Psoas muscle (tissue), 8 donors: ENCODE results near the gene DBH. TPM values are rescaled to one million over a fixed set of nuclear protein-coding genes. Genes with fewer than 3 reads are reported as not detected.

Experiments
- ATAC-seq, 4 donors: fragments of 200-7000 bp; cut with Tn5 transposase; one replicate each; pipeline ENCODE4 v1.9.1; 2020; ENCODE audit warnings: moderate library complexity in 3 of 4, mild to moderate bottlenecking in 2 of 4
- DNase-seq, 2 donors: peaks; one replicate each; pipeline ENCODE4 v3.0.0-alpha.2; 2020
- H3K27ac ChIP-seq: fragments of 200-600 bp; one replicate; pipeline ENCODE4 v1.8.0; 2022
- H3K27me3 ChIP-seq, 3 donors: fragments of 200-600 bp in 1 of 3; one replicate each; pipeline versions ENCODE4 v1.6.1 to v1.8.0; 2013 to 2022; ENCODE audit warnings: low read length in 2 of 3, mild to moderate bottlenecking in 2 of 3, moderate library complexity in 1 of 3; ENCODE audit not compliant: insufficient read depth in 3 of 3
- H3K36me3 ChIP-seq, 2 donors: fragments of 200-600 bp in 1 of 2; one replicate each; pipeline versions ENCODE4 v1.6.1 to v1.8.0; 2013 to 2022; ENCODE audit warnings: low read depth in 1 of 2, mild to moderate bottlenecking in 1 of 2, moderate library complexity in 1 of 2; ENCODE audit not compliant: insufficient read depth in 1 of 2
- H3K4me1 ChIP-seq: fragments of 200-600 bp; one replicate; pipeline ENCODE4 v1.8.0; 2022
- H3K4me3 ChIP-seq: fragments of 200-600 bp; one replicate; pipeline ENCODE4 v1.8.0; 2022; ENCODE audit warnings: mild to moderate bottlenecking
- H3K9me3 ChIP-seq: fragments of 200-600 bp; one replicate; pipeline ENCODE4 v1.8.0; 2022
- CTCF ChIP-seq: fragments of 200-600 bp; IDR thresholded peaks from one replicate; pipeline ENCODE4 v1.8.0; 2022; ENCODE audit warnings: antibody characterized with exemption
- WGBS, 3 donors: extraction: QIAGEN DNeasy Blood & Tissue Kit; methylation state at CpG; one replicate each; pipeline versions ENCODE4 v1.1.6 to v1.1.7; 2013; 5-methylcytosine and 5-hydroxymethylcytosine counted together
- intact Hi-C, 2 donors: fragments of 100-400 bp; cut with DNase I; formaldehyde crosslinking; loops; one replicate each; pipeline versions ENCODE4 v1.11.0 to v1.14.2; 2022
- polyA plus RNA-seq, 3 donors: library from polyadenylated mRNA; stranded (reverse); fragments of 200-250 nt; gene quantifications; one replicate each; pipeline ENCODE4 v1.2.3, GENCODE V29; 2013
- total RNA-seq, 4 donors: library from RNA; stranded (reverse); fragmentation: NEBNext Ultra II Directional in 2 of 4; extraction: Animal tissue kit (Norgen Biotek cat#: 25700) in 2 of 4; gene quantifications; one replicate each; pipeline versions ENCODE4 v1.2.1 to v1.2.4, GENCODE V29; 2021 to 2023
- donor health status: healthy with polysubstance abuse.
- donor health status: DM: no; HTN: no; CAD: no; lungs with moderate emphysema.
- donor health status: Bipolar disorder and iron deficiency.
- donor health status: healthy.
- donor health status: DM: yes; HTN: yes; CAD: no.
- donor health status: DM: no; HTN: no; CAD: no.
- donor health status: DM: no; HTN: no; CAD: no.
- donor health status: DM: yes; HTN: yes; CAD: no.

DBH gene
- total and polyA plus RNA-seq, 7 donors = 0.01 to 0.30 (median 0.05) TPM; not detected in 3

- WGBS, 3 donors = 61 to 66% (median 61%) methylated on average over 19 to 20 of the region's 20 CpGs
- Histone ChIP-seq H3K4me3 (no peak overlapping the region), H3K27me3 (peaks cover 0 to 47% (median 14%) of the 10 kb centered on the region in 3 donors), H3K4me1 (no peaks in the 10 kb centered on the region), H3K27ac (no peak overlapping the region), H3K36me3 (no peaks in the 10 kb centered on the region), H3K9me3 (no peaks in the 10 kb centered on the region)
- DNase-seq (no peak), ATAC-seq (no peak)
- intact Hi-C loops = loop anchor here in 1 of 2 donors (5.0 kb wide), 1 partner anchor 137 kb away; no protein-coding TSS in a partner anchor
- TF ChIP-seq CTCF = no peak
Measured at GRCh38 chr9:133590231-133590855, 45.8 kb upstream of the DBH start.

- WGBS, 3 donors = 83 to 86% (median 84%) methylated on average over 17 of the region's 17 CpGs
- no peak for DNase-seq
Measured at GRCh38 chr9:133591116-133591910, 44.9 kb upstream of the DBH start.

GRCh38 chr9:133591985-133592384 lies 44.2 kb upstream of the DBH start:
- Histone ChIP-seq H3K9me3 (peaks cover 2% of the 10 kb centered on the region), H3K4me3 (no peak overlapping the region), H3K27me3 (peaks cover 0 to 34% (median 6%) of the 10 kb centered on the region in 3 donors), H3K36me3 (no peaks in the 10 kb centered on the region), H3K27ac (no peak overlapping the region), H3K4me1 (no peaks in the 10 kb centered on the region)
- 62 to 71% (median 62%) methylated on average over 10 of the region's 10 CpGs for WGBS, 3 donors
- TF ChIP-seq CTCF = no peak
- intact Hi-C loops = loop anchor here in 1 of 2 donors (5.0 kb wide), 1 partner anchor 135 kb away; no protein-coding TSS in a partner anchor
- no peak for DNase-seq
- ATAC-seq = no peak

More at GRCh38 chr9:133591116-133591910, 44.9 kb upstream of the DBH start:
- H3K4me3 ChIP-seq = no peak overlapping the region
- peaks cover 0 to 41% (median 6%) of the 10 kb centered on the region in 3 donors for H3K27me3 ChIP-seq
- no peak for ATAC-seq
- H3K9me3 ChIP-seq = no peaks in the 10 kb centered on the region
- no peak overlapping the region for H3K27ac ChIP-seq
- intact Hi-C loops = loop anchor here in 1 of 2 donors (5.0 kb wide), 1 partner anchor 136 kb away; no protein-coding TSS in a partner anchor
- TF ChIP-seq CTCF = no peak
- H3K4me1 ChIP-seq = no peaks in the 10 kb centered on the region
- H3K36me3 ChIP-seq = no peaks in the 10 kb centered on the region

- DNase-seq (no peak), ATAC-seq (no peak)
- Histone ChIP-seq H3K27ac (no peak overlapping the region), H3K4me1 (no peaks in the 10 kb centered on the region), H3K9me3 (peaks cover 11% of the 10 kb centered on the region), H3K4me3 (no peak overlapping the region), H3K27me3 (peaks cover 0 to 26% (median 4%) of the 10 kb centered on the region in 3 donors), H3K36me3 (no peaks in the 10 kb centered on the region)
- WGBS, 3 donors = 75 to 83% (median 82%) methylated on average over 16 to 17 of the region's 17 CpGs
- no peak for TF ChIP-seq CTCF
- intact Hi-C loops = loop anchor here in 1 of 2 donors (5.0 kb wide), 1 partner anchor 134 kb away; no protein-coding TSS in a partner anchor
Measured at GRCh38 chr9:133592731-133593409, 43.3 kb upstream of the DBH start.
